H1 (cell line): ENCODE measurements around the gene AGRN. TPM values are rescaled to one million over a fixed set of nuclear protein-coding genes. Genes with fewer than 3 reads are reported as not detected.

Experiments used
- CTCF ChIA-PET: fragments of 300-600 bp; sonication (Branson Sonifier 250); formaldehyde crosslinking; loops from one replicate; lab custom pipeline; 2021; ENCODE audit not compliant: partially characterized antibody; lab: Charles Lee
- POLR2A ChIA-PET: fragments of 300-600 bp; sonication (Branson Sonifier 250); formaldehyde crosslinking; loops from one replicate; lab custom pipeline; 2021; ENCODE audit warnings: inconsistent platforms; ENCODE audit not compliant: partially characterized antibody; lab: Charles Lee
- DNase-seq, 2 experiments: peaks; one replicate each; pipeline versions ENCODE4 v3.0.0 to v3.0.0-alpha.2; 2010 to 2022; ENCODE audit warnings: low spot score in 2 of 2, low read depth in 1 of 2, mixed read lengths in 1 of 2
- FAIRE-seq: peaks from 2 replicates; lab custom pipeline; 2011; peaks lifted over from hg19 to GRCh38; lab: Jason Lieb, UNC
- H2AFZ ChIP-seq: 2 replicates; pipeline ENCODE4 v1.8.1; 2012; ENCODE audit warnings: low read length, inconsistent platforms
- H2AK5ac ChIP-seq: 2 replicates; pipeline ENCODE4 v1.6.1; 2013; ENCODE audit warnings: low read depth, low read length
- H2BK120ac ChIP-seq: replicated peaks from 2 replicates; pipeline ENCODE3; 2013; ENCODE audit warnings: low read depth, low read length, inconsistent platforms
- H2BK12ac ChIP-seq: 2 replicates; pipeline ENCODE4 v1.6.1; 2013; ENCODE audit warnings: low read depth, low read length
- H2BK15ac ChIP-seq: 2 replicates; pipeline ENCODE4 v1.6.1; 2013; ENCODE audit warnings: low read length
- H2BK20ac ChIP-seq: 2 replicates; pipeline ENCODE4 v1.6.1; 2013; ENCODE audit warnings: low read length
- H2BK5ac ChIP-seq: 2 replicates; pipeline ENCODE4 v1.6.1; 2013; ENCODE audit warnings: low read depth, low read length
- H3K14ac ChIP-seq: 2 replicates; pipeline ENCODE4 v1.6.1; 2013; ENCODE audit warnings: inconsistent platforms; ENCODE audit not compliant: insufficient read length
- H3K18ac ChIP-seq: 2 replicates; pipeline ENCODE4 v1.6.1; 2013; ENCODE audit warnings: low read length; ENCODE audit errors: extremely low read depth
- H3K23ac ChIP-seq: 2 replicates; pipeline ENCODE4 v1.6.1; 2013; ENCODE audit warnings: inconsistent platforms; ENCODE audit not compliant: insufficient read length
- H3K23me2 ChIP-seq: 2 replicates; pipeline ENCODE4 v1.6.1; 2013; ENCODE audit warnings: low read depth, low read length
- H3K27ac ChIP-seq: 2 replicates; pipeline ENCODE4 v1.6.1; 2011; ENCODE audit warnings: low read depth, low read length, inconsistent platforms
- H3K27me3 ChIP-seq, 4 experiments: replicated peaks in 1 of 4; 1 replicate in 1 of 4; 2 replicates in 3 of 4; pipeline versions ENCODE4 v1.6.1 to v1.8.1; 2011 to 2013; ENCODE audit warnings: low read length in 3 of 4, mild to moderate bottlenecking in 3 of 4, inconsistent platforms in 2 of 4, mixed read lengths in 2 of 4, moderate library complexity in 1 of 4; ENCODE audit not compliant: control insufficient read depth in 3 of 4, insufficient read depth in 3 of 4; ENCODE audit errors: extremely low read depth in 1 of 4
- H3K36me3 ChIP-seq, 4 experiments: 2 replicates each; pipeline versions ENCODE4 v1.6.1 to v1.8.1; 2011 to 2013; ENCODE audit warnings: mild to moderate bottlenecking in 4 of 4, low read length in 3 of 4, moderate library complexity in 2 of 4, control low read depth in 1 of 4, inconsistent platforms in 1 of 4; ENCODE audit not compliant: insufficient read depth in 4 of 4, control insufficient read depth in 2 of 4
- H3K4ac ChIP-seq: replicated peaks from 2 replicates; pipeline ENCODE3; 2013; ENCODE audit warnings: low read length, low read depth, mixed read lengths, inconsistent platforms; ENCODE audit not compliant: insufficient read length
- H3K4me1 ChIP-seq, 4 experiments: replicated peaks in 1 of 4; 1 replicate in 1 of 4; 2 replicates in 3 of 4; pipeline versions ENCODE4 v1.6.1 to v1.8.1; 2011 to 2013; ENCODE audit warnings: low read length in 3 of 4, inconsistent platforms in 2 of 4, mixed read lengths in 1 of 4; ENCODE audit not compliant: insufficient read depth in 4 of 4, control insufficient read depth in 3 of 4
- H3K4me2 ChIP-seq, 2 experiments: 2 replicates each; pipeline versions ENCODE4 v1.6.1 to v1.8.1; 2011 to 2013; ENCODE audit warnings: low read depth in 2 of 2, low read length in 2 of 2, control low read depth in 1 of 2, inconsistent platforms in 1 of 2, mild to moderate bottlenecking in 1 of 2; ENCODE audit not compliant: insufficient read depth in 1 of 2
- H3K4me3 ChIP-seq, 4 experiments: fragments of 200-600, 300-600 bp in 1 of 4; sonication (generic), shearing (Covaris generic), sonication (Bioruptor Twin) in 1 of 4; 2 replicates each; pipeline versions ENCODE4 v1.5.1 to v1.8.1; 2011 to 2016; ENCODE audit warnings: low read length in 4 of 4, low read depth in 3 of 4, control low read depth in 2 of 4, inconsistent platforms in 2 of 4, mild to moderate bottlenecking in 2 of 4, mixed read lengths in 1 of 4, moderate library complexity in 1 of 4; ENCODE audit not compliant: insufficient read depth in 2 of 4; ENCODE audit errors: extremely low read depth in 1 of 4
- H3K56ac ChIP-seq: replicated peaks from 2 replicates; pipeline ENCODE3; 2013; ENCODE audit warnings: low read depth, mild to moderate bottlenecking, mixed read lengths, low read length, inconsistent platforms; ENCODE audit not compliant: insufficient read length
- H3K79me1 ChIP-seq: 2 replicates; pipeline ENCODE4 v1.6.1; 2013; ENCODE audit warnings: low read depth, low read length, control low read depth
- H3K79me2 ChIP-seq, 2 experiments: 2 replicates each; pipeline versions ENCODE4 v1.6.1 to v1.8.1; 2012 to 2013; ENCODE audit warnings: low read length in 2 of 2, mild to moderate bottlenecking in 2 of 2, inconsistent platforms in 1 of 2; ENCODE audit not compliant: insufficient read depth in 2 of 2, control insufficient read depth in 1 of 2
- H3K9ac ChIP-seq, 4 experiments: replicated peaks in 1 of 4; 1 replicate in 1 of 4; 2 replicates in 3 of 4; pipeline versions ENCODE4 v1.6.1 to v1.8.1; 2011 to 2013; ENCODE audit warnings: low read depth in 3 of 4, low read length in 3 of 4, control low read depth in 2 of 4, mild to moderate bottlenecking in 2 of 4, moderate library complexity in 2 of 4, inconsistent platforms in 1 of 4; ENCODE audit errors: extremely low read depth in 1 of 4
- H3K9me3 ChIP-seq, 2 experiments: 2 replicates each; pipeline versions ENCODE4 v1.6.1 to v1.8.1; 2012 to 2013; ENCODE audit warnings: mild to moderate bottlenecking in 2 of 2, moderate library complexity in 2 of 2, control low read depth in 1 of 2, inconsistent platforms in 1 of 2, low read depth in 1 of 2, low read length in 1 of 2, mixed read lengths in 1 of 2; ENCODE audit not compliant: insufficient read depth in 2 of 2
- H4K20me1 ChIP-seq, 2 experiments: replicated peaks in 1 of 2; 2 replicates each; pipeline versions ENCODE3 to v1.8.1; 2011 to 2013; ENCODE audit warnings: inconsistent platforms in 2 of 2, low read length in 2 of 2, mild to moderate bottlenecking in 1 of 2; ENCODE audit not compliant: insufficient read depth in 2 of 2, control insufficient read depth in 1 of 2
- H4K5ac ChIP-seq: 2 replicates; pipeline ENCODE4 v1.6.1; 2013; ENCODE audit warnings: low read length, low read depth, mixed read lengths, inconsistent platforms; ENCODE audit not compliant: insufficient read length
- H4K8ac ChIP-seq: 2 replicates; pipeline ENCODE4 v1.8.0; 2013; ENCODE audit warnings: mild to moderate bottlenecking, moderate library complexity, low read length, inconsistent platforms; ENCODE audit not compliant: insufficient read depth; ENCODE audit errors: extremely low read depth
- H4K91ac ChIP-seq: replicated peaks from 2 replicates; pipeline ENCODE3; 2013; ENCODE audit warnings: low read length, mixed read lengths, inconsistent platforms; ENCODE audit not compliant: insufficient read length
- GABPA ChIP-seq: IDR thresholded peaks from 2 replicates; pipeline ENCODE4 v1.6.1; 2011; ENCODE audit warnings: mild to moderate bottlenecking, low read length, moderate library complexity, borderline replicate concordance; ENCODE audit not compliant: insufficient read depth
- GTF2F1 ChIP-seq: IDR thresholded peaks from 2 replicates; pipeline ENCODE4 v1.6.1; 2012; ENCODE audit warnings: low read depth, low read length, improper control_type of control experiment, borderline replicate concordance
- JUN ChIP-seq: IDR thresholded peaks from 2 replicates; pipeline ENCODE4 v1.6.1; 2011; ENCODE audit warnings: low read depth, mild to moderate bottlenecking, improper control_type of control experiment, low read length
- POLR2A ChIP-seq, 2 experiments: IDR thresholded peaks; 1 replicate in 1 of 2; 2 replicates in 1 of 2; pipeline ENCODE4 v1.6.1; 2011; ENCODE audit warnings: low read depth in 2 of 2, low read length in 2 of 2, mild to moderate bottlenecking in 2 of 2; ENCODE audit errors: control extremely low read depth in 1 of 2
- RFX5 ChIP-seq: IDR thresholded peaks from 2 replicates; pipeline ENCODE4 v1.6.1; 2011; ENCODE audit warnings: low read depth, low read length, improper control_type of control experiment, borderline replicate concordance
- SIN3A ChIP-seq, 2 experiments: IDR thresholded peaks in 1 of 2; conservative IDR thresholded peaks in 1 of 2; 2 replicates each; pipeline ENCODE4 v1.6.1; 2011 to 2012; ENCODE audit warnings: low read length in 2 of 2, improper control_type of control experiment in 1 of 2, low read depth in 1 of 2, mild to moderate bottlenecking in 1 of 2
- TEAD4 ChIP-seq: IDR thresholded peaks from 2 replicates; pipeline ENCODE4 v1.6.1; 2012; ENCODE audit warnings: low read depth, low read length, inconsistent platforms, mixed read lengths
- YY1 ChIP-seq: IDR thresholded peaks from 2 replicates; pipeline ENCODE4 v1.6.1; 2011; ENCODE audit warnings: low read depth, mild to moderate bottlenecking, low read length
- WGBS, 2 experiments: shearing (Covaris generic) in 1 of 2; methylation state at CpG; one replicate each; pipeline versions ENCODE4 v1.1.6 to v1.1.7; 2013 to 2015; ENCODE audit warnings: low lambda C conversion rate in 2 of 2, mixed read lengths in 2 of 2, inconsistent platforms in 1 of 2, low coverage in 1 of 2, missing lambda C conversion rate in 1 of 2; ENCODE audit not compliant: insufficient replicate concordance in 2 of 2, insufficient coverage in 1 of 2, insufficient read length in 1 of 2; ENCODE audit errors: extremely low coverage in 1 of 2, missing lambda C conversion rate in 1 of 2; 5-methylcytosine and 5-hydroxymethylcytosine counted together
- polyA plus RNA-seq, 7 experiments: library from polyadenylated mRNA; depleted of rRNA in 3 of 7; stranded (reverse) in 5 of 7; unstranded in 2 of 7; fragments of >200 nt in 5 of 7; fragments of 200-250 nt in 2 of 7; gene quantifications; 1 replicate in 5 of 7; 2 replicates in 1 of 7; 4 replicates in 1 of 7; pipeline versions ENCODE4 v1.2.1 to v1.2.3, GENCODE V29; 2011 to 2013; ENCODE audit warnings: missing spikeins in 2 of 7, mixed read lengths in 2 of 7
- total RNA-seq: library from RNA; stranded (reverse); fragmentation: NEBNext Ultra II Directional; extraction: Animal tissue kit (Norgen Biotek cat#: 25700); gene quantifications from 2 replicates; pipeline ENCODE4 v1.2.1, GENCODE V29; 2021
- TF ChIP-seq, protein P1 (sequence below): IDR thresholded peaks from 2 replicates; pipeline ENCODE4 v1.6.1; 2011; ENCODE audit warnings: low read depth, mild to moderate bottlenecking, low read length; ENCODE audit not compliant: insufficient read depth

AGRN gene
- total and polyA plus RNA-seq, 2 of the 8 experiments (the other 6 are each of a cell fraction or from before 2014, with no cell fraction given): 52.3 to 155 TPM

DNA sequence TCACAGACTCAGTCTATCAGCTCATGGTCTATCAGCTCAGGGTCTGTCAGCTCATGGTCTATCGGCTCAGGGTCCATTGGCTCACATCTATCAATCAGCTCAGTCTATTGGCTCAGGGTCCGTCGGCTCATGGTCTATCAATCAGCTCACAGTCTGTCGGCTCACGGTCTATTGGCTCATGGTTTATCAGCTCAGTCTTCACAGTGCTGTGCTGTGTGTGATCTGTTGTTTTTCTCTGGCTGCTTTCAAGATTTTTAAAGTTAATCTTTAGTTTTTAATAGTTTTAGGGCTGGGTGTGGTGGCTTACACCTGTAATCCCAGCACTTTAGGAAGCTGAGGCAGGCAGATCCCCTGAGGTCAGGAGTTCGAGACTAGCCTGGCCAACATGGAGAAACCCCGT lies 81.6 kb downstream of the AGRN start:
- WGBS, 2 experiments: 92% methylated on average over 7 of the region's 7 CpGs; no CpG with 5 or more reads in 1 of the 2 experiments
- no peak overlapping the region for H4K91ac ChIP-seq
- DNase-seq: no peak
- H2AFZ ChIP-seq: no peak overlapping the region
- ChIA-PET CTCF (no interaction called here), POLR2A (interaction anchor here (0.6 to 2.4 kb wide), 4 partner anchors 9 to 70 kb away, joined by 3 to 6 read pairs (median 4); no protein-coding TSS in a partner anchor)
- no peak overlapping the region for H2BK15ac ChIP-seq
- no peaks in the 10 kb centered on the region for H3K4me1 ChIP-seq
- H3K18ac ChIP-seq: no peak overlapping the region
- no peak overlapping the region for H3K4me2 ChIP-seq
- no peaks in the 10 kb centered on the region for H3K23me2 ChIP-seq
- no peak for FAIRE-seq
- H3K36me3 ChIP-seq: peaks cover 0 to 5% (median 2%) of the 10 kb centered on the region in 4 experiments; a peak in 2 of 8 replicates
- H3K9me3 ChIP-seq: peaks cover 13 to 17% of the 10 kb centered on the region in 2 experiments
- TF ChIP-seq POLR2A (IDR thresholded peaks at IDR 0.05; ENCODE audit: control extremely low read depth in 1 of 2, low read depth in 2 of 2, low read length in 2 of 2) (no peak), TEAD4 (no peak), GTF2F1 (no peak), SIN3A (conservative IDR thresholded peaks at IDR 0.05 in 1 of 2, IDR thresholded peaks at IDR 0.05 in 1 of 2; ENCODE audit: low read depth in 1 of 2, low read length in 2 of 2) (no peak), JUN (no peak), GABPA (no peak), YY1 (no peak), RFX5 (no peak)
- TF ChIP-seq, protein P1, sequence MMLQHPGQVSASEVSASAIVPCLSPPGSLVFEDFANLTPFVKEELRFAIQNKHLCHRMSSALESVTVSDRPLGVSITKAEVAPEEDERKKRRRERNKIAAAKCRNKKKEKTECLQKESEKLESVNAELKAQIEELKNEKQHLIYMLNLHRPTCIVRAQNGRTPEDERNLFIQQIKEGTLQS: no peak
- H4K20me1 ChIP-seq: no peaks in the 10 kb centered on the region
- H3K9ac ChIP-seq: no peak overlapping the region
- H2BK5ac ChIP-seq: no peak overlapping the region
- H3K79me1 ChIP-seq: peaks cover 2% of the 10 kb centered on the region; the same call in 1 of the 2 replicates
- H3K4ac ChIP-seq: no peak overlapping the region
- H3K27ac ChIP-seq: no peak overlapping the region
- no peak overlapping the region for H4K8ac ChIP-seq
- no peak overlapping the region for H3K4me3 ChIP-seq
- no peaks in the 10 kb centered on the region; a peak in 1 of 4 replicates for H3K79me2 ChIP-seq
- no peak overlapping the region for H2BK12ac ChIP-seq
- H2AK5ac ChIP-seq: no peak overlapping the region
- no peak overlapping the region for H3K56ac ChIP-seq
- no peak overlapping the region for H2BK20ac ChIP-seq
- H2BK120ac ChIP-seq: no peak overlapping the region
- no peaks in the 10 kb centered on the region for H3K27me3 ChIP-seq
- no peak overlapping the region for H3K14ac ChIP-seq
- no peak overlapping the region for H3K23ac ChIP-seq
- no peak overlapping the region for H4K5ac ChIP-seq
